Measurements from ENCODE around the gene USP6NL. TPM values are rescaled to one million over a fixed set of nuclear protein-coding genes. Genes with fewer than 3 reads are reported as not detected.

USP6NL gene
- polyA plus RNA-seq, 3 donors: 5.5 to 7.7 (median 6.7) TPM

- Histone ChIP-seq H3K27ac (ENCODE audit: low read depth in 1 of 2, low read length in 2 of 2) (no peak overlapping the region), H2AFZ (ENCODE audit: insufficient read depth, low read depth, low read length, poor library complexity, severe bottlenecking) (no peak overlapping the region), H3K27me3 (ENCODE audit: control insufficient read depth in 2 of 2, insufficient read depth in 2 of 2, low read length in 2 of 2) (no peaks in the 10 kb centered on the region), H3K4me1 (ENCODE audit: control insufficient read depth in 1 of 2, insufficient read depth in 2 of 2, low read length in 2 of 2) (no peaks in the 10 kb centered on the region), H3K9ac (ENCODE audit: insufficient read depth, low read length, poor library complexity, severe bottlenecking) (no peak overlapping the region), H3K4me2 (replicated peaks; ENCODE audit: extremely low read depth, low read length, poor library complexity, severe bottlenecking) (no peak overlapping the region), H3K36me3 (replicated peaks in 1 of 2; ENCODE audit: control insufficient read depth in 1 of 2, insufficient read depth in 2 of 2, low read length in 2 of 2) (peaks cover 0 to 14% of the 10 kb centered on the region in 2 donors), H3K79me2 (ENCODE audit: insufficient read depth, low read length) (no peaks in the 10 kb centered on the region), H3K9me3 (replicated peaks in 1 of 2; ENCODE audit: control insufficient read depth in 1 of 2, insufficient read depth in 1 of 2, low read length in 2 of 2) (no peaks in the 10 kb centered on the region), H3K4me3 (replicated peaks in 1 of 3; ENCODE audit: low read depth in 2 of 3, low read length in 3 of 3) (no peak overlapping the region), H4K20me1 (ENCODE audit: insufficient read depth, low read length) (no peaks in the 10 kb centered on the region)
- Mint-ChIP-seq H3K4me3 (no peak overlapping the region), H3K27me3 (ENCODE audit: low read depth in 3 of 3) (no peaks in the 10 kb centered on the region), H3K9me3 (no peaks in the 10 kb centered on the region), H3K36me3 (peaks cover 17 to 25% of the 10 kb centered on the region in 2 donors), H3K4me1 (no peaks in the 10 kb centered on the region), H3K27ac (no peak overlapping the region)
- intact Hi-C loops (cut with micrococcal nuclease): no loop called here
- no peak for TF ChIP-seq CTCF (IDR thresholded peaks at IDR 0.05)
- DNase-seq: no peak
- WGBS (ENCODE audit: insufficient coverage): 98% methylated on average over 17 of the region's 22 CpGs
Observed at GRCh38 chr10:11469575-11470391, 141.7 kb downstream of the USP6NL start.

GRCh38 chr10:11468126-11468742 is 143.2 kb downstream of the USP6NL start:
- no peak for DNase-seq

More at GRCh38 chr10:11468126-11468742, 143.2 kb downstream of the USP6NL start:
- H3K27me3 Mint-ChIP-seq (ENCODE audit: low read depth in 3 of 3): no peaks in the 10 kb centered on the region
- H3K36me3 Mint-ChIP-seq: peaks cover 20 to 27% of the 10 kb centered on the region in 2 donors
- no peaks in the 10 kb centered on the region for H4K20me1 ChIP-seq (ENCODE audit: insufficient read depth, low read length)
- H3K27ac ChIP-seq (ENCODE audit: low read depth in 1 of 2, low read length in 2 of 2): no peak overlapping the region
- peak overlapping the region in 2 of 7 donors; percentile 44 to 62 for H3K27ac Mint-ChIP-seq
- H3K4me1 Mint-ChIP-seq: no peaks in the 10 kb centered on the region
- H3K9ac ChIP-seq (ENCODE audit: insufficient read depth, low read length, poor library complexity, severe bottlenecking): no peak overlapping the region
- no peak overlapping the region for H3K4me3 Mint-ChIP-seq
- H3K4me1 ChIP-seq (ENCODE audit: control insufficient read depth in 1 of 2, insufficient read depth in 2 of 2, low read length in 2 of 2): no peaks in the 10 kb centered on the region
- H3K9me3 ChIP-seq (replicated peaks in 1 of 2; ENCODE audit: control insufficient read depth in 1 of 2, insufficient read depth in 1 of 2, low read length in 2 of 2): no peaks in the 10 kb centered on the region
- no peaks in the 10 kb centered on the region for H3K79me2 ChIP-seq (ENCODE audit: insufficient read depth, low read length)
- 51% methylated on average over 3 of the region's 7 CpGs for WGBS (ENCODE audit: insufficient coverage)
- no peak overlapping the region for H3K4me3 ChIP-seq (replicated peaks in 1 of 3; ENCODE audit: low read depth in 2 of 3, low read length in 3 of 3)
- H2AFZ ChIP-seq (ENCODE audit: insufficient read depth, low read depth, low read length, poor library complexity, severe bottlenecking): no peak overlapping the region
- TF ChIP-seq CTCF (IDR thresholded peaks at IDR 0.05): no peak
- intact Hi-C loops (cut with micrococcal nuclease): no loop called here
- peaks cover 5 to 28% of the 10 kb centered on the region in 2 donors for H3K36me3 ChIP-seq (replicated peaks in 1 of 2; ENCODE audit: control insufficient read depth in 1 of 2, insufficient read depth in 2 of 2, low read length in 2 of 2)
- no peaks in the 10 kb centered on the region for H3K27me3 ChIP-seq (ENCODE audit: control insufficient read depth in 2 of 2, insufficient read depth in 2 of 2, low read length in 2 of 2)
- no peak overlapping the region for H3K4me2 ChIP-seq (replicated peaks; ENCODE audit: extremely low read depth, low read length, poor library complexity, severe bottlenecking)
- no peaks in the 10 kb centered on the region for H3K9me3 Mint-ChIP-seq

All from CD14-positive monocyte (primary cell).